ENCODE measurements around the gene KANK4. TPM values are rescaled to one million over a fixed set of nuclear protein-coding genes. Genes with fewer than 3 reads are reported as not detected.

KANK4 gene
- total RNA-seq, 4 donors from 2014 or later = 0.17 to 9.4 (median 0.35) TPM

- TF ChIP-seq CTCF (IDR thresholded peaks at IDR 0.05; ENCODE audit: low read depth) = no peak
Observed at GRCh38 chr1:62304515-62304914, 14.7 kb downstream of the KANK4 start.

GRCh38 chr1:62301726-62302390 is 17.4 kb downstream of the KANK4 start:
- no peak for TF ChIP-seq CTCF (IDR thresholded peaks at IDR 0.05; ENCODE audit: low read depth)

- no peak for TF ChIP-seq CTCF (IDR thresholded peaks at IDR 0.05; ENCODE audit: low read depth)
Observed at GRCh38 chr1:62299426-62300200, 19.6 kb downstream of the KANK4 start.

- no peak for TF ChIP-seq CTCF (IDR thresholded peaks at IDR 0.05; ENCODE audit: low read depth)
Observed at GRCh38 chr1:62295921-62296491, 23.2 kb downstream of the KANK4 start.

- TF ChIP-seq CTCF (IDR thresholded peaks at IDR 0.05; ENCODE audit: low read depth) = no peak
Observed at GRCh38 chr1:62294261-62294660, 25.0 kb downstream of the KANK4 start.

- TF ChIP-seq CTCF (IDR thresholded peaks at IDR 0.05; ENCODE audit: low read depth) = no peak
Observed at GRCh38 chr1:62288662-62289061, 30.6 kb downstream of the KANK4 start.

- no peak for TF ChIP-seq CTCF (IDR thresholded peaks at IDR 0.05; ENCODE audit: low read depth)
Observed at GRCh38 chr1:62288224-62288623, 31.0 kb downstream of the KANK4 start.
